ENCODE data around the gene SNX3. TPM values are rescaled to one million over a fixed set of nuclear protein-coding genes. Genes with fewer than 3 reads are reported as not detected.
A peak's percentile ranks its signal among the peaks of the same experiment; 100 is the strongest.

The SNX3 gene
- total RNA-seq, 6 experiments from 2014 or later = 148 to 195 (median 189) TPM

DNA sequence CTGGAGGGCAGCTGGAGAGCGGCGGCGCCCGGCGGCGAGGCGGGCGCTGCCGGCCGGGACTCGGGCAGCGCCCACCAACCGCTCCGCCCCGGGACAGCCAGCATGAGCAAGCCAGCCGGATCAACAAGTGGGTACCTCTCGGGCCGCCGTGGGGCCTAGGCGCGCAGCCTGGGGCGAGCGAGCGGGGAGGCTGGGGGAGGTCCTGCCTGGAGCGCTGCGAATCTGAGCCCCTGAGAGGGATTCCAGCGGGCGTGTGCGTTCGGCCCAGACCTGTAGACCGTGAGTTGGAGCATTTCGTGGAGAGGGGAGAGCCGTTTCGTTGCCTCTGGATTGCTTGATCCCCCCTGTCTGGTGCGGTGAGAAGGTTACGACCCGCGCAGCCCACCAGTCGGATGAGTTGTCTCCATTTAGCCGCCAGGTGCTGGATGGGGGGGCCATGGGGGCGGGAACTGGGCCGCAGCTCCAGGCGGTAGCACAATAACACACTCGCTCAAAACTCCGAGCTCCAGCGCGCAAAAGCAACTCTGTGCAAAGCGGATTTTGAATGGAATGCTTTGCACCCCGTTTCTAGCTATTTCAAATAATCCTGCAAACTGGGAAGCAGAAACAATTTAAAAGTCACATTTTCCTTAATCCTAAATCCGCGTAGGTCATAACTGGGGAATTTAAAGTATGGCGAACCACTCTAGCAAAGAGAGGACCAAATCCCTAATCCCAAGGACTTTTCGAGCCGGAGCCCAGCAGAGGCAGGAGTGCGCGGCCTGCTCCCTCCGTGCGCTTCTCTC is 94.0 kb downstream of the SNX3 start:
- no peak overlapping the region for H3K27ac Mint-ChIP-seq
- H3K4me3 Mint-ChIP-seq = peak overlapping the region; percentile 6; the same call in 1 of the 2 replicates
- TF ChIP-seq, protein P1, sequence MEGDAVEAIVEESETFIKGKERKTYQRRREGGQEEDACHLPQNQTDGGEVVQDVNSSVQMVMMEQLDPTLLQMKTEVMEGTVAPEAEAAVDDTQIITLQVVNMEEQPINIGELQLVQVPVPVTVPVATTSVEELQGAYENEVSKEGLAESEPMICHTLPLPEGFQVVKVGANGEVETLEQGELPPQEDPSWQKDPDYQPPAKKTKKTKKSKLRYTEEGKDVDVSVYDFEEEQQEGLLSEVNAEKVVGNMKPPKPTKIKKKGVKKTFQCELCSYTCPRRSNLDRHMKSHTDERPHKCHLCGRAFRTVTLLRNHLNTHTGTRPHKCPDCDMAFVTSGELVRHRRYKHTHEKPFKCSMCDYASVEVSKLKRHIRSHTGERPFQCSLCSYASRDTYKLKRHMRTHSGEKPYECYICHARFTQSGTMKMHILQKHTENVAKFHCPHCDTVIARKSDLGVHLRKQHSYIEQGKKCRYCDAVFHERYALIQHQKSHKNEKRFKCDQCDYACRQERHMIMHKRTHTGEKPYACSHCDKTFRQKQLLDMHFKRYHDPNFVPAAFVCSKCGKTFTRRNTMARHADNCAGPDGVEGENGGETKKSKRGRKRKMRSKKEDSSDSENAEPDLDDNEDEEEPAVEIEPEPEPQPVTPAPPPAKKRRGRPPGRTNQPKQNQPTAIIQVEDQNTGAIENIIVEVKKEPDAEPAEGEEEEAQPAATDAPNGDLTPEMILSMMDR (IDR thresholded peaks at IDR 0.05) = no peak
- no peak for DNase-seq
- H3K36me3 Mint-ChIP-seq (ENCODE audit: low read depth) = no peaks in the 10 kb centered on the region
- H3K4me1 Mint-ChIP-seq (ENCODE audit: low read depth) = peaks cover 20% of the 10 kb centered on the region
- peaks cover 86% of the 10 kb centered on the region for H3K27me3 Mint-ChIP-seq (ENCODE audit: insufficient read depth)
- H3K9me3 Mint-ChIP-seq = no peaks in the 10 kb centered on the region

DNA sequence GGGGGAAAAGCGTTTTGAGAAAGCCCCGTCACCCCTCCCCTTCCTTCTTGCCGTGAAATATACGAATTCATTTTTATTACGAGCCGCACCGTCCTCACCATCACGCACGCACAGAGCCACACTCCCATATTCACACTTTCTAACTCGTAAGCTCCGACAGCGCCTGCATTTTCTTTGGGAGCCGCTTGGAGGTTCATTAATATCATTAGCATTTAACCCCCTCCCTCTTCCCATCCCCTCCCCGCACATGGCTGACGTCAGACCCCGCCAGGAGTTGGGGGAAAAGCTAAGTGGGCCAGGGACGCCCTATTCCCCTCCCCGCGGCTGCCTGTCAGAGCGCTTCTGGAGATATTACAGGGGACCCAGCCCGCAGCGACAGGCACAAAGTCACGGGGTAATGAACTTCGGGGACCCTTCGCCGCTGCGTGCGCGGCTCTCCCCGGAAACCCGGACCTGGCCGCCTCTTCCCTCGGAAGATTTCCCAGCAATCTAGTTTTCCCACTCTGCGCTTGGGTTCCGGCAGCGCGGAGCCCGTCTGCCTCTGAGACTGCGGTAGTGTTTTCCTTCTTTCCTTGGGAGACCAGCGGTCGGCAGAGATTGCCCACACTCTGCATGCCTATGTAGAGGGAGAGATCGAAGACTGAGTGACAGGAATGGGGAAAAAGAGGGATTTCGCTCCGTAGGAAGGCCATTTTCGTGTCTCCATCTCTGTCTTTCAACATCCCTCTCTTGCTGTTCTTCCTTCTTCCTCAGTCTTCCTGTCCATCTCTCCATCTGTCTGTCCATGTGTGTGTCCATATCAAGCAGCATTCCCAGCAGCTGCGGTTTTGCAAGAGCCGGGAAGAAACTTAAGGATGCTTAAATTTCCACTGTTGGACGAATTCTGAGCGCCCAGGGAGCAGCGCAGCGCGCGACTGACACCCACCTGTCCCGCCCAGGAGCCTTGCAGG is 94.9 kb downstream of the SNX3 start, which contains the start of gene NR2E1:
TSS of gene NR2E1 (plus strand) at position 309 of the 950 bp plus-strand sequence. CDS start 744 bp downstream, outside the sequence.
- Mint-ChIP-seq H3K27me3 (ENCODE audit: insufficient read depth) (peaks cover 86% of the 10 kb centered on the region), H3K9me3 (no peaks in the 10 kb centered on the region), H3K4me1 (ENCODE audit: low read depth) (peaks cover 20% of the 10 kb centered on the region), H3K4me3 (no peak within 1 kb of the TSS; the same call in 1 of the 2 replicates), H3K27ac (no peak within 1 kb of the TSS), H3K36me3 (ENCODE audit: low read depth) (no peaks in the 10 kb centered on the region)
- no peak for DNase-seq
- TF ChIP-seq, protein P1 (IDR thresholded peaks at IDR 0.05) = no peak

DNA sequence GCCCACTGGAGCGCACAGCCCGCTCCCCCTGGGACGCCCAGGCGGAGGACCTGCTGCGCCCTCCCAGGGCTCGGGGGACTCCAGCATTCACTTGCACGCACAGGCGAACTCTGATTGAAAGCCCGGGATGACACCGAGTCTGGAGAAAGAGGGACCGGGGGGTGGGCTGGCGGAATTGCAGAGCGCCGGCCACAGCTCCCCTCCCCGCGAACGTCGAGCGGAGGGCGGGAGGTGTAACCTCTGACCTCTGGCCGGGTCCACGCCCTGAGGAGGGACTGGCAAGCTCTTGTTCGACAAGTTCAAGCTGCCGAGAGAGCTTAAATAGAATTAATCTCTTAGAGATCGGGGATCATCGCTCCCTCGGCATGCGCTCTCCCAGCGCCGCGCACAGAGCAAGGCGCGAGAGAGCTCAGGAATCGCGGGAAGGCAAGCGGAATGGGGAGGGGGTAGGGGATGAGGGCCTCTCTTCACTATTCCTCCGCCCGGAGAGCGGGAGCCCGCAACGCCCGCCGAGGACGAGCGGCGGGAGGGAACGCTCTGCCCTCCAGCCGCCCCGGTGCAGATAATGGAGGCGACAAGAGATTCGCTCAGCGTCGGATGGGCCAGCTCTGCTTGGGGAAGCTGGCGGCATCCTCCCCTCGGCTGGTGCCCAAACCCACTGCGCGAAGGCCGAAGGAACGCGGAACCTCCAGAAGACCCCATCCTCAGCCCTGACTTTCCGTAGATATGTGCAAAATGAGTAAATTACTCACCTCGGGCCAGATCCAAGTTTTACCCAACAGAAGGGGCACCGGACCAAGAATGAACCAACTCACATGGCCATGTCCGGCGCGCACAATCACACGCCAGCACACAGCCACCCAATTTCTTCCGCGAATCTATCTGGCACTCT is 95.8 kb downstream of the SNX3 start:
- DNase-seq = no peak
- Mint-ChIP-seq H3K4me3 (no peak overlapping the region), H3K27ac (no peak overlapping the region), H3K27me3 (ENCODE audit: insufficient read depth) (peaks cover 82% of the 10 kb centered on the region), H3K9me3 (no peaks in the 10 kb centered on the region), H3K36me3 (ENCODE audit: low read depth) (no peaks in the 10 kb centered on the region), H3K4me1 (ENCODE audit: low read depth) (peaks cover 20% of the 10 kb centered on the region)
- TF ChIP-seq, protein P1 (IDR thresholded peaks at IDR 0.05) = no peak

DNA sequence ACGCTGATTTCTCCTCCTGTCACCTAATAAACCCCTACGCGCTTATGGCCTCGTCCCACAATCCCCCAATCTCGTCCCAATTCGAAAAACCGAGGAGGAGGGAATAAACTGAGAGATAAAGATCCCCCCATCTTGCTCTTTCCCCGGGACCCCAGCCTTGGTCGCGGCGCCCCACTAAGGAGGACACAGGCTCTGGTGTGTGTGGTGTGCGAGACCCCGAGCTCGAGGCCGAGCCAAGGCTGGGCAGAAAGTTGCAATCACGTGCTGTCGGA is 96.4 kb downstream of the SNX3 start:
- H3K4me3 Mint-ChIP-seq = no peak overlapping the region
- peaks cover 82% of the 10 kb centered on the region for H3K27me3 Mint-ChIP-seq (ENCODE audit: insufficient read depth)
- H3K9me3 Mint-ChIP-seq = no peaks in the 10 kb centered on the region

More for the DNA sequence above, 96.4 kb downstream of the SNX3 start:
- H3K4me1 Mint-ChIP-seq (ENCODE audit: low read depth) = peaks cover 20% of the 10 kb centered on the region
- no peak for DNase-seq
- TF ChIP-seq, protein P1 (IDR thresholded peaks at IDR 0.05) = no peak
- H3K27ac Mint-ChIP-seq = no peak overlapping the region
- H3K36me3 Mint-ChIP-seq (ENCODE audit: low read depth) = no peaks in the 10 kb centered on the region
